GM18873 (cell line): ENCODE measurements around the gene GRK5.
A peak's percentile ranks its signal among the peaks of the same experiment; 100 is the strongest.

Experiments used
- ATAC-seq: cut with Tn5 transposase; IDR thresholded peaks from one replicate; pipeline ENCODE4 v1.9.1; 2021; ENCODE audit warnings: mild to moderate bottlenecking, moderate library complexity, moderate number of reproducible peaks; ENCODE audit not compliant: unreplicated experiment, low FRiP score

Gene GRK5

GRCh38 chr10:119488675-119489074, 281.3 kb downstream of the GRK5 start:
- ATAC-seq = no peak

GRCh38 chr10:119489991-119490326, 282.6 kb downstream of the GRK5 start:
- no peak for ATAC-seq

- ATAC-seq = no peak
Observed at GRCh38 chr10:119491966-119492757, 284.8 kb downstream of the GRK5 start.

- no peak for ATAC-seq
Observed at GRCh38 chr10:119493155-119493554, 285.8 kb downstream of the GRK5 start.

GRCh38 chr10:119494236-119495020, 287.1 kb downstream of the GRK5 start:
- ATAC-seq = no peak

GRCh38 chr10:119495021-119495505, 287.7 kb downstream of the GRK5 start:
- no peak for ATAC-seq

GRCh38 chr10:119495545-119495944, 288.2 kb downstream of the GRK5 start:
- ATAC-seq = no peak

- peak; percentile 86 for ATAC-seq
Observed at GRCh38 chr10:119496273-119496672, 288.9 kb downstream of the GRK5 start.

- no peak for ATAC-seq
Observed at GRCh38 chr10:119497243-119497642, 289.9 kb downstream of the GRK5 start.

GRCh38 chr10:119498889-119499676, 291.7 kb downstream of the GRK5 start:
- ATAC-seq = no peak

- ATAC-seq = no peak
Observed at GRCh38 chr10:119499677-119500002, 292.3 kb downstream of the GRK5 start.

- ATAC-seq = no peak
Observed at GRCh38 chr10:119500123-119500795, 292.9 kb downstream of the GRK5 start.

- no peak for ATAC-seq
Observed at GRCh38 chr10:119500821-119501220, 293.4 kb downstream of the GRK5 start.

- ATAC-seq = no peak
Observed at GRCh38 chr10:119501690-119502089, 294.3 kb downstream of the GRK5 start.

- ATAC-seq = no peak
Observed at GRCh38 chr10:119502209-119502608, 294.8 kb downstream of the GRK5 start.

- ATAC-seq = no peak
Observed at GRCh38 chr10:119502618-119503155, 295.3 kb downstream of the GRK5 start.

- ATAC-seq = no peak
Observed at GRCh38 chr10:119503821-119504220, 296.4 kb downstream of the GRK5 start.

GRCh38 chr10:119504651-119505050, 297.3 kb downstream of the GRK5 start:
- ATAC-seq = no peak

- ATAC-seq = no peak
Observed at GRCh38 chr10:119505131-119505551, 297.8 kb downstream of the GRK5 start.
